ENCODE measurements around the gene TEX19. TPM values are rescaled to one million over a fixed set of nuclear protein-coding genes. Genes with fewer than 3 reads are reported as not detected.
"Not testable (repeated sequence)": the region's sequence is repeated elsewhere in the genome, so short reads cannot be mapped to it uniquely, and the experiment has no call there.

The TEX19 gene
- total RNA-seq, 3 donors from 2014 or later (not counting 1 experiment from before 2014, with no cell fraction given): not detected

DNA sequence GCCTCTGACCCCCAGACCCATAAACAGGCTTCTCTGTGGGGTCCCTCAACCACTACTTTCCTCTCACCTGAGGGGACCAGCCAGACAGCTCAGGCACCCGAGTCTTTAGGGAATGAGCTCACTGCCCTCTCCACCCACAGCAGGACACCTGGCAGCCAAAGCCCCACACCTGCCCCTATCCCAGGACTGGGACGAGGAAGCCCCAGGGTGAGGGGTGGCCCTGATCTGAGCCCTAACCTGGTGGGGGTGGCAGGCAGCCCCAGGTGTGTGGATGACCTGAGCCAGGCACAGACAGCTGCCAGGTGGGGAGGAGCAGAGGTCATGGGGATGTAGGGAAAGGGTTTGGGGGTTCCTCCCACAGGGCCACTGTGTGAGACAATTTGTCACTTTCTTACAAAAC lies 1.7 kb upstream of the TEX19 start:
- Histone ChIP-seq H3K4me1 (ENCODE audit: control insufficient read depth, insufficient read depth, low read length) (peaks cover 5% of the 10 kb centered on the region), H3K27me3 (ENCODE audit: control insufficient read depth, insufficient read depth, low read length) (no peaks in the 10 kb centered on the region), H3K36me3 (ENCODE audit: control insufficient read depth, insufficient read depth, low read length) (no peaks in the 10 kb centered on the region), H3K27ac (ENCODE audit: low read length) (no peak overlapping the region), H3K9me3 (ENCODE audit: control insufficient read depth, insufficient read depth, low read length) (no peaks in the 10 kb centered on the region), H3K4me3 (ENCODE audit: low read length) (no peak overlapping the region)
- intact Hi-C loops (cut with micrococcal nuclease): no loop called here
- ATAC-seq (no peak), DNase-seq (no peak)
- Mint-ChIP-seq H3K27ac (no peak overlapping the region), H3K4me1 (peaks cover 0 to 10% of the 10 kb centered on the region in 2 donors), H3K36me3 (no peaks in the 10 kb centered on the region), H3K9me3 (no peaks in the 10 kb centered on the region), H3K4me3 (no peak overlapping the region), H3K27me3 (ENCODE audit: low read depth in 2 of 2) (peaks cover 6 to 11% of the 10 kb centered on the region in 2 donors)
- TF ChIP-seq, protein P1, sequence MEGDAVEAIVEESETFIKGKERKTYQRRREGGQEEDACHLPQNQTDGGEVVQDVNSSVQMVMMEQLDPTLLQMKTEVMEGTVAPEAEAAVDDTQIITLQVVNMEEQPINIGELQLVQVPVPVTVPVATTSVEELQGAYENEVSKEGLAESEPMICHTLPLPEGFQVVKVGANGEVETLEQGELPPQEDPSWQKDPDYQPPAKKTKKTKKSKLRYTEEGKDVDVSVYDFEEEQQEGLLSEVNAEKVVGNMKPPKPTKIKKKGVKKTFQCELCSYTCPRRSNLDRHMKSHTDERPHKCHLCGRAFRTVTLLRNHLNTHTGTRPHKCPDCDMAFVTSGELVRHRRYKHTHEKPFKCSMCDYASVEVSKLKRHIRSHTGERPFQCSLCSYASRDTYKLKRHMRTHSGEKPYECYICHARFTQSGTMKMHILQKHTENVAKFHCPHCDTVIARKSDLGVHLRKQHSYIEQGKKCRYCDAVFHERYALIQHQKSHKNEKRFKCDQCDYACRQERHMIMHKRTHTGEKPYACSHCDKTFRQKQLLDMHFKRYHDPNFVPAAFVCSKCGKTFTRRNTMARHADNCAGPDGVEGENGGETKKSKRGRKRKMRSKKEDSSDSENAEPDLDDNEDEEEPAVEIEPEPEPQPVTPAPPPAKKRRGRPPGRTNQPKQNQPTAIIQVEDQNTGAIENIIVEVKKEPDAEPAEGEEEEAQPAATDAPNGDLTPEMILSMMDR (IDR thresholded peaks at IDR 0.05): no peak
- WGBS (ENCODE audit: insufficient coverage): 82% methylated on average over 2 of the region's 2 CpGs

DNA sequence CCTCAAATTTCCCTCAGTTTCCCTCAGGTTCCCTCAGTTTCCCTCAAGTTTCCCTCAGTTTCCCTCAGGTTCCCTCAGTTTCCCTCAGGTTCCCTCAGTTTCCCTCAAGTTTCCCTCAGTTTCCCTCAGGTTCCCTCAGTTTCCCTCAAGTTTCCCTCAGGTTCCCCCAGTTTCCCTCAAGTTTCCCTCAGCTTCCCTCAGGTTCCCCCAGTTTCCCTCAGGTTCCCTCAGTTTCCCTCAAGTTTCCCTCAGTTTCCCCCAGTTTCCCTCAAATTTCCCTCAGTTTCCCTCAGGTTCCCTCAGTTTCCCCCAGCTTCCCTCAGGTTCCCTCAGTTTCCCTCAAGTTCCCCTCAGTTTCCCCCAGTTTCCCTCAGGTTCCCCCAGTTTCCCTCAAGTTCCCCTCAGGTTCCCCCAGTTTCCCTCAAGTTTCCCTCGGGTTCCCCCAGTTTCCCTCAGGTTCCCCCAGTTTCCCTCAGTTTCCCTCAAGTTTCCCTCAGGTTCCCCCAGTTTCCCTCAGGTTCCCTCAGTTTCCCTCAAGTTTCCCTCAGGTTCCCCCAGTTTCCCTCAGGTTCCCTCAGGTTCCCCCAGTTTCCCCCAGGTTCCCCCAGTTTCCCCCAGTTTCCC lies 516 bp downstream of the TEX19 start:
- intact Hi-C loops (cut with micrococcal nuclease); ATAC-seq: not testable (repeated sequence)

DNA sequence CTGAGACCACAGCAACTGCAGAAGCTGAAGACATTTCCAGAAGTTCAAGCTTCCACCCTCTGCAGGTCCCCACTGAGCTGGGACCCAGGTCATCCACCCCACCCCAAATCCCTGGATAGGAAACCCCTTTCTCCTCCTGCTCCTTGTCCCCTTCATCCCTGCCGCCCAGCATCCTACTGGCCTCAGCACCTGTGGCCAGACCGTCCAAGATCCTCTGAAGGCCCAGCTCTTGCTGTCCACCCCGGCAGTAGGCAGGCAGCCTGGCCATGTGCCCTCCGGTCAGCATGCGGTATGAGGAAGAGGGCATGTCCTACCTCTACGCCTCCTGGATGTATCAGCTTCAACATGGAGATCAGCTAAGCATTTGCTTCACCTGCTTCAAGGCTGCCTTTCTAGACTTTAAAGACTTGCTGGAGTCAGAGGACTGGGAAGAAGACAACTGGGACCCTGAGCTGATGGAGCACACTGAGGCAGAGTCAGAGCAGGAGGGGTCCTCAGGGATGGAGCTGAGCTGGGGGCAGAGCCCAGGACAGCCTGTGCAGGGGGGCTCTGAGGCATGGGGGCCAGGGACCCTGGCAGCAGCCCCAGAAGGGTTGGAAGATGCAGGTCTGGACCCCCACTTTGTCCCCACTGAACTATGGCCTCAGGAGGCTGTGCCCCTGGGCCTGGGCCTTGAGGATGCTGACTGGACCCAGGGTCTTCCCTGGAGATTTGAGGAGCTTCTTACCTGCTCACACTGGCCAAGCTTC lies 3.0 kb downstream of the TEX19 start:
- 96% methylated on average over 6 of the region's 6 CpGs for WGBS (ENCODE audit: insufficient coverage)
- Histone ChIP-seq H3K36me3 (ENCODE audit: control insufficient read depth, insufficient read depth, low read length) (no peaks in the 10 kb centered on the region), H3K27ac (ENCODE audit: low read length) (no peak overlapping the region), H3K27me3 (ENCODE audit: control insufficient read depth, insufficient read depth, low read length) (no peaks in the 10 kb centered on the region), H3K4me1 (ENCODE audit: control insufficient read depth, insufficient read depth, low read length) (peaks cover 5% of the 10 kb centered on the region), H3K9me3 (ENCODE audit: control insufficient read depth, insufficient read depth, low read length) (no peaks in the 10 kb centered on the region), H3K4me3 (ENCODE audit: low read length) (no peak overlapping the region)
- Mint-ChIP-seq H3K9me3 (no peaks in the 10 kb centered on the region), H3K27me3 (ENCODE audit: low read depth in 2 of 2) (peaks cover 6 to 14% of the 10 kb centered on the region in 2 donors), H3K4me3 (no peak overlapping the region), H3K27ac (no peak overlapping the region), H3K36me3 (no peaks in the 10 kb centered on the region), H3K4me1 (peaks cover 0 to 10% of the 10 kb centered on the region in 2 donors)
- DNase-seq (no peak), ATAC-seq (no peak)
- TF ChIP-seq, protein P1 (IDR thresholded peaks at IDR 0.05): no peak
- intact Hi-C loops (cut with micrococcal nuclease): no loop called here

More for the DNA sequence above, 516 bp downstream of the TEX19 start:
- H3K9me3 Mint-ChIP-seq; H3K36me3 ChIP-seq (ENCODE audit: control insufficient read depth, insufficient read depth, low read length); H3K27ac Mint-ChIP-seq; DNase-seq; H3K36me3 Mint-ChIP-seq; H3K9me3 ChIP-seq (ENCODE audit: control insufficient read depth, insufficient read depth, low read length); H3K27ac ChIP-seq (ENCODE audit: low read length); H3K4me3 Mint-ChIP-seq; H3K4me1 Mint-ChIP-seq; H3K27me3 ChIP-seq (ENCODE audit: control insufficient read depth, insufficient read depth, low read length); H3K4me1 ChIP-seq (ENCODE audit: control insufficient read depth, insufficient read depth, low read length); H3K4me3 ChIP-seq (ENCODE audit: low read length): not testable (repeated sequence)
- 60% methylated on average over 1 of the region's 1 CpG for WGBS (ENCODE audit: insufficient coverage)
- peaks cover 6 to 11% of the 10 kb centered on the region in 2 donors for H3K27me3 Mint-ChIP-seq (ENCODE audit: low read depth in 2 of 2)

DNA sequence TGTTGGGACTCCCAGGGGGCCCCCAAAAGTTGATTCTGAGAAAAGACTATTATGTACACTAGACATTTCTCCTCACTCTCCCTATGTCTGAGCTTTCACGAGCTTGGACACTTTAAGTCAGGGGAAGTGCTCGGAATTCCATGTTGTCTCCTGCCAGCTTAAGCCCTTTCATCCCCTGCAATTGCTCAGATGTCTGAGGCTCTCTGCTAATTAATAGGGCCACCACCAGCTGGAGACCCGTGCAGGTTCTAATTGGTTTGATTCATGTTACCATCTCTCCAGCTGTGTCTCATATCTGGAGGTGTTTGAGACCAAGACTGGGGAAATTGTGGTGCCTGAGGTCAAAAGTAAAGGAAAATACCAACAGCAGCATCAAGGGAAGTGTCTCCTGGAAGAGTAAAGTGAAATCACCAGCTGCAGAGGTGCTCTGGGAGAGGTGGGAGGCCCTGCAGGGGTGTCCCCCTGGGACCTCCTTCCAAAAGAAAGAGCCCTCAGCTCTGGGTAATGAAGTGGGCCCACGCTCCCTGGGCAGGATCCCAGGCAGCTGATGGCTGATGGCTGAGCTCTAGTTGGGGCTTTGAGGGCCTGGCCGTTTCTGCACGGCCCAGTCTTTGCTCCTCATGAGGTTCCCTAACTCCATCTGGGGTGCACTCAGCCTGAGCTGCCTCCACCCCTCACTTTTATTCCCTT lies 6.7 kb downstream of the TEX19 start:
- peaks cover 4 to 26% of the 10 kb centered on the region in 2 donors for H3K27me3 Mint-ChIP-seq (ENCODE audit: low read depth in 2 of 2)
- TF ChIP-seq, protein P1 (IDR thresholded peaks at IDR 0.05): no peak
- intact Hi-C loops (cut with micrococcal nuclease): no loop called here
- H3K9me3 ChIP-seq (ENCODE audit: control insufficient read depth, insufficient read depth, low read length): no peaks in the 10 kb centered on the region
- no peak overlapping the region for H3K27ac Mint-ChIP-seq
- peaks cover 5% of the 10 kb centered on the region for H3K4me1 ChIP-seq (ENCODE audit: control insufficient read depth, insufficient read depth, low read length)
- no peaks in the 10 kb centered on the region for H3K9me3 Mint-ChIP-seq
- H3K4me3 ChIP-seq (ENCODE audit: low read length): no peak overlapping the region
- DNase-seq (no peak), ATAC-seq (no peak)
- H3K27ac ChIP-seq (ENCODE audit: low read length): no peak overlapping the region
- H3K4me3 Mint-ChIP-seq: no peak overlapping the region
- H3K36me3 Mint-ChIP-seq: no peaks in the 10 kb centered on the region
- H3K4me1 Mint-ChIP-seq: peaks cover 2 to 3% of the 10 kb centered on the region in 2 donors
- H3K36me3 ChIP-seq (ENCODE audit: control insufficient read depth, insufficient read depth, low read length): no peaks in the 10 kb centered on the region
- H3K27me3 ChIP-seq (ENCODE audit: control insufficient read depth, insufficient read depth, low read length): peaks cover 7% of the 10 kb centered on the region
- 74% methylated on average over 6 of the region's 6 CpGs for WGBS (ENCODE audit: insufficient coverage)

Measured in natural killer cell (primary cell).